HG03045 (cell line): ENCODE results near the gene TUBB2B.

Experiments
- ATAC-seq: cut with Tn5 transposase; IDR thresholded peaks from one replicate; pipeline ENCODE4 v1.9.1; 2021; ENCODE audit warnings: mild to moderate bottlenecking, moderate library complexity; ENCODE audit not compliant: unreplicated experiment

The TUBB2B gene

DNA sequence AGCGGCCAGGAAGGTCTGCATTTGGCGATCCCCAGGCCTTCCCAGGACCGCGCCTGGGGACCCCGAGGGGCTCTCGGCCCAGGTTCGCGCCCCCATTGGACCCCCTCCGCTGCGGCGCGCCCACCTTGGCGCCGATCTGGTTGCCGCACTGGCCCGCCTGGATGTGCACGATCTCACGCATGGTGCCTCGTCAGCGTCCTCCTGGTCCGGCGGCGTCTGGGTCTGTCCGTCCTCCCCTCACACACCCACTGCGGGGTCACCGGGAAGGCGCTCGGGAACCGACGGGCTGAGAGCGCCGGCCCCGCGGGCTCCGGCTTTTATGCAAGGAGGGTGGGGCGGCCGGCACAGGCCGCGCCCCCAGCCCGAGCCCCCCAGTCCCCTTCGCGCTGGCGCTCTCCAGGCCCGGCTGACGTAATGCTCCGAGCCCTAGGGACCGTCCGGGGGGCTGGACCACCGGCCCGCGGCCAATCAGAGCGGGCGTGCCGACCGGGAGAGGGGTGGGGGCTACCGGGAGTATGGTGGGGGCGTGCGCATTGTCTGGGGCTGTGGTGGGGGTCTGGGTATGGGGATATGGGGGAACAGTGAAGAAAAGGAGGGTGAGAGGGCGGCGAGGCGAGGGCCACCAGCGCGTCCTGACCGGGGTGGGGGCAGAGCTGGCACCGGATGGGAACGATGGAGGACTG lies at the start of gene TUBB2B:
TUBB2B (minus strand) TSS at position 291 of the 683 bp plus-strand sequence; CDS start at position 181, 110 bp downstream.
- no peak for ATAC-seq

DNA sequence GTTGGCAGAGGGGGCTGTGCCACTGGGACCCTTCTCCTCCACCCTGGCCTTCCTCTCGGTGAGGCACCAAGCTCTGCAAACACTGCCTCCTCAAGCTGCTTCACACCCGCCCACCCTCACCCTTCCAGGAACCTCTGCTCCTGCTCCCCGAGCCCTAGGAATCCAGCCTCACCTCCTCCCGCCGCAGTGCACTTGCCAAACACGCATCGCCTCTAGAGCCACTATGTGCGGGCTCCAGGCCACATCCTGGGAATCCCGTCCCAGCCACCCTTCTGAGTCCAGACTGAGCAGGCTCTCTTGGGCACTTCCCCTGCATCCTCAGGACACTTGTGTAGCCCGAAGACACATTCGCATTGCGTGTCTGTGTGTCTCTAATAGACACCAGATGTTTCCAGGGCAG lies 49.8 kb upstream of the TUBB2B start:
- ATAC-seq: no peak

DNA sequence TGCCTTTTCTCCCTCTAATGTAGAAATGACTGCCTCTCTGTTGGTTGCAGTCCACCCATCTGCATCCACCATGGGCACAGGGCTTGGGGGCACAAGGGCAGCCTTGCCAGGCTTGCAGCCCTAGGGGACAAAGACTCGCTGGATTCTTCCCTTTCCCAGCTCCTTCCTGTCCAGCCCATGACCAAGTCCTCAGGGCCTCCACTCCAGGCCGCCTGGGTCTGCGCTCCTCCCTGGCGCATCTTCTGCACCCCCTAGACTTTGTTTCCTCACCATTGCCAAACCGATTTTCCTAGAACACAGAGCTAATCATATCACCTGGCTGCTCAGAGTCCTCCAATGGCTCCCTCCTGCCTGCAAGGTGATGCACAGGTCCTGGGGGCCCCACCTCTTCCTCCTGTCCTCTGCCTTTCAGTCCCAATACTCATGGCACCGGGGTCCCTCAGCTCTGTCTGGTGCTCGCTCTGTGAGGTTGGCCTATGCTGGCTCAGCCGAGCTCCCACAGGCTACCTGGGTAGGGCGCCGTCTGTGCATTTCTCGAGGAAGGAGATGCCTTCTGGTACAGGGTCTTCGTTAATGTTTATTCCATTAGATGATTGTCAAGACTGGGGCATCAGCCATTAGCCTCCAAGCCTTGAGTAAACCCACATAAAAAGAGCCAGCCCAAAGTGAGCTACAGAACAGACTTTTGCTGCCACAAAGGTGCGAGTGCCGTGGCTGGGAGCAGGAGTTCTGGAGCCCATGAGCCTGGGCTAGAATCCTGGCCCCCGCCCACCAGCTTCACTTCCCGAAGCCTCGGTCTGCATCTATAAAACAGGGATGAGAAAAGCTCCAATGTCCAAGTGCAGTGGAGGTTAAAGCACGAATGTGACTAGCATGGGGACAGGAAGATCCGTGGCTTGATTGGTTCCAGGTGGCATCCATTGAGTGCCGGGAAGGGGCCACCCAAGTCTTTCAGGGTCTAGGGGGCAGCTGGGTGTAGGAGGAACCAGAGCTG lies 49.0 kb upstream of the TUBB2B start:
- ATAC-seq: no peak

DNA sequence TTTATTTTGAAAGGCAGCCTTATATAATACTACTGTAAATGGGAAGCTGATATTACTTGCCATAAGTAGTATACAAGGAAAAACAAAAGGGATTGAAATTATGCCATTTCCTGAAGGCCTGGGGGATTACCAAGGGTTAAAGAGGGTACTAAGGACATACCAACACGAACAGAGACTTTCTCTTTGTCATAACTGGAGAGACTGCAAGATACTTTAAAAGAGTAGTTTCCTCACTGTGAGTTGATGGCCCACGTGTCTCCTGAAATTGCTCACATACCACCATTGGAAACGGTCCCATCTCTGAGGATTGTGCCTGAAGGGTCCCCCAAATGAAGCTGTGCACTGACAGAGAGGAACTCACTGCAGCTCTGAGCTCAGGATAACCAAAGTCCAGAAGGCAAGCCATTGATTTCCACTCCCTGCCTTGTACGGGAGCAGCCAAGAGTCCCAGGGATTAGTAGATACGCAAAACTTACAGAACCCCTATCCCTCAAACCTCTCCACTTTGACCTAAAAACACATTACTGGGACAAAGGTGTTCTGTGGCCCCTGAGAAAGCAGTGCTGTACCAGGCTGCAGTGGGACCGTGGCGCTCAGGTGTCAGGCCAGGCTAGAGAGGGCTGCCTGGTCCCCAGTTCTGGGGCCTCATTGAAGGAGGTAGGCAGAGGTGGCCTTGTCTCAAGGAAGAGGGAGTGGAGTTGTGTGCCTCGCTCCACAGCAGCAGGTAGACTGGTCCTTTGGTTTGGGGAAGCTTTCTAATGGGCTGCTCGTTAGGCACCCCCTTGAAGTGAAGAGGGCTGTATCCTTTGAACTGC lies 46.5 kb upstream of the TUBB2B start:
- ATAC-seq: no peak

DNA sequence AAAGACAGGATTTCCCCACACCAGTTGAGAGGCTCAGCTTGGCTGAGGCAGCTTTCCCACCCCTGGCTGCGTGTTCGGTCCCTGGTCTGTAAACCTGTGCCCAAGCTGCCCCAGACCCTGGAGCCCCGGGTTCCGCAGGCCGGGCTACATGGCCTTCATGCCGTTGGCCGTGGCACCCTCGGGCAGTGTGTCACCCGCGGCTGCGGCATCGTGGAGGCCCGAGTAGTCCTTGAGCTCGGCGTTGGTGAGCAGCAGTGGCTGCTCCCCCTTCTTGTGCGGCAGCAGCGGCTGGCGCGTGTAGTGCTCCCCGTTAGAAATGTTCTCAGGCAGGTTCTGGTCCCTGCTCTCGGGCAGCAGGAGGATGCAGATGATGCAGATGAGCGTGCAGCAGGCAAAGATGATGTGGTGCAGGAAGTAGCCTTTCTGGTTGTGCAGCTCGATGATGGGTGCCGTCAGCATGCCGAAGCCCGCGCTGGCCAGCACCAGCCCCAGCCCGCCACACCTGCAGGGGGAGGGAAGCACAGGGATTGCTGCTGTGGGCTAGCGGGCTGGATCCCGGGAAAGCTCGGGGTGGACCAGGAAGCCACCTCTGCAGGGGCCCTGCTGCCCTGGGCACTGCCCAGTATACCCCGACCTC lies 45.6 kb upstream of the TUBB2B start:
- no peak for ATAC-seq

DNA sequence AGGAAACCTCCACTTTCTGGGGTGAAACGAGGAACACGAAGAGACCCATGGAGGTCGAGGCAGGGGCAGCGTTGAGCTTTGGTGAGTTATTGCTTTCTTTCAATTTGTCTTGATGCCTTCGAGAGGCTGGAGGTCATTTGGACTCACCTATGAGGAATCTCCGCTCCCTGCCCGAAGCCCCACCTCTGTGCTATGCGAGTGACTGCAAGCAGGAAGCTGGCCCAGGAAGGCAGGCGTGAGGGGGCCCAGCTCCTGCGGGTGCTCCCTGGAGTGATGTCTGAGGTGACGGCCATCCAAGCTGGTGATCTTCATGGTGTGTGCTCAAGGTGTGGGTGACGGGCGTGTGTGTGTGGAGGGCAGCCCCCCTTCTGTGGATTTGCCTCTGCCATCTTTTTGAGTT lies 44.3 kb upstream of the TUBB2B start:
- no peak for ATAC-seq

DNA sequence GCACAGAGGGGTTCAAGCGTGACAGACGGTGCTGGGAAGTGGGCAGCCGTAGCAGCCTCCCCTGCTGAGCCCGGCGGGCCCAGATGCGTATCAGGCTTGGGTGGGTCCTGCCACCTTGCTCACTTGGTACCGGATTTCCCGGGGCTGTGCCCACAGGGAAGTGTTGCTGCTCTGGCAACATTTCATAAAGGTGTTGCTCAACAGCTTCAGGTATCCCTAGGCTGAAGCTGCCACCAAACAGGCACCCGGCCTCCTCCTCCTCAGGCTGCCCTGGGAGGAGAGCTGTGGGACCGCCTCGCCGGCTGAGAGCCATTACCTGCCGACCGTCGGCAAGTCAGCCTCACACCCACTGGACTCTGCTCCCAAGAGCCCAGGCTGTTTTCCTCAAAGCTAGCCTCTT lies 42.8 kb upstream of the TUBB2B start:
- no peak for ATAC-seq

DNA sequence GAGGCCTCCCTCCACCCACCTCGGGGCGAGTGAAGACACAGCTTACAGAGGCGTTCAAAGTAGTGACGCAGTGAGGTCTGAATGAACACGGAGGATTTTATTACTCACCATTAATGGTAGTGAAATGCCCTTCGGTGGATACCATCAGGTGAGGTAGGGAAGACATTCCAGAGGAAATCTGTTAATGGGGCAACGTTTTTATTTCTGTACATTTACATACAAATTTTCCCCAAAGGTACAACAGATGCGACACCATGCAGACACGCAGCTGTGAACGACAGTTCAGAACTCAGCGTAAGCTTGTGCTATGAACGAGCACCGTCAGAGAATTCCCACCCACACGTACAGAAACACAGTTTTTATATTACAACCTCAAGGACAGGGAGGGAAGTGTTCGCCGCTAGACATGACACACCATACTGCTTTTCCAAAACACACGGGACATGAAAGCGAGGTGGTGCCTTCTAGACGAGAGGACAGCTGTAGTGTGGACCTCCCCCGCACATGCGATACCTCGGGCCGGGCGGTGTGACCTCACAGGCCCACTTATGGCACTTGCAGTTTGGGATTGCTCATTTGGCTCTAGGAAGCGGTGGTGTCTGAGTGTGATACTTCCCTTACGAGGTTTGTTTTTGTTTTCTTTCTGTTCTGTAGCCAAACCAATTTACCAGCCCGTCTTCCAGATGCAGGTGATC lies 42.0 kb upstream of the TUBB2B start:
- no peak for ATAC-seq

DNA sequence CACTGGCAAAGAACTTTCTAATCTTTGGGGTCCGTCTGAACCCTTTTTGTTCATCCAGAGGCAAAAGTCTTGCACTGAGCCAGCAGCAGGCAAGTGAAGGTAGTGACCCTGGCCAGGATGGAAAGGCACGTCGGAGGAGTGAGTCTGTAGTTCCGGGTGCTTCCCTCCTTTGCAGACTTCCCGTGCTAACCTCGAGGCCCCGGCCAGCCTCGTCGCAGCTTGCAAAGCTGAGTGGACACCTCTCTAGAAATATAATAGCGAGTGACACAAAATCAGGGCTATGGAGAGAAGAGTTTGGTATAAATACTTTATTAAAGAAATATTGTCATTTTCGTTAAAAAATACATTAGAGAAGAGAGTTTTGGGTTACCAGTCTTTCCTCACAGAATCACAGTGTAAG lies 41.2 kb upstream of the TUBB2B start:
- no peak for ATAC-seq

DNA sequence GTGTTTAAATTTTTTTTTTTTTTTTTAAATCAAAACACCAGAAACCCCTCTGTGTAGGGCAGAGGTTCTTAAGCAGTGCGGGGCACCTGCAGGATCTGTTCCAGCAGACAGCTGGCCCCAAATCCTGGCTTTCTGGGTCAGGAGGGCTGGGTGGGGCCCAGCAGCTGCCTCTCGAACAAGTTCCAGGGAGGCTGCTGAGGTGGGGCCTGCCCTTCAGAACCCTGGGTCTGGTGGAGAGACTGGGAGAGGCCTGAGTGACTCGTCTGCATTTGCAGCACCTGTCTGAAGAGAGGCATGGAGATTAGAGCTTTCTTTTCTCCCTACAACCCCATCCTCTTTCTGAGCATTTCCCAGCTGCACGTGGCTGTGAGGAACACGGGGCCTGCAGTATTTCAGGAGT lies 39.7 kb upstream of the TUBB2B start:
- ATAC-seq: no peak

DNA sequence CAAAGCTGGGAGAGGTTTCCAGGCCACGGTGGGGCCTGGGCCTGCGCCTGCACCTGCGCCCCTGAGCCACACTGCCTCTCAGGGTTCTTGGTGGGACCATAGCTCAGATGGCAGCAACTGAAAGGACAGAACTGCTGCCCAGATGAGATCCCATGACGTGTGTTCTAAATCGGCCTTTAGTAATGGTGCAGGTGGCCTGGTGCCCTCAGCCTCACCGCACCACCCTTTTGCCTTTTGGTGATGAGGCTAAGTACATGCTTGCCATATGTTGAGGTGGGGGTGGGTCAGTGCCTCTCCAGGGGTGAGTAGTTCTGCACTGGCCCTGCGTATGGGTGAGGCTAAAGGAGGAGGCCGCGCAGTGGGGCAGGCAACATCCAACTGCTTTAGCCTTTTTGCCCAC lies 38.7 kb upstream of the TUBB2B start:
- no peak for ATAC-seq

DNA sequence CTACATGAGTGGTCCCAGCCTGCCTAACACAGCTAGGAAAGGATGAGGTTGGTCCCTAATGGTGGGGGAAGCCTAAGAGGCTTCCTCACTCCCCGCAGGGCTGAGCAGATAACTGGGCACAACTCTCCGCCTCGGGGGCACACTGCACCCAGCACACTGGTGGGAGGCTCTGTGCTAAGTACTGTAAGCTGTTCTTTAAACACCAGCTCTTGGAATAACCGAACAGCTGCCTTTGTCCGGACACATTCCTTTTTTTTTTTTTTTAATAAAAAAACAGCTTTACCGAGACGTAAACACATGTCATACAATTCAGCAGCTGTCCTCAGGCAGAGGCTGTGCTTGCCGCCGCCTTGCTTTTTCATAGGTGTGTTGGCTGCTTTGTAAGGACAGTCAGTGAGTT lies 38.2 kb upstream of the TUBB2B start:
- no peak for ATAC-seq

DNA sequence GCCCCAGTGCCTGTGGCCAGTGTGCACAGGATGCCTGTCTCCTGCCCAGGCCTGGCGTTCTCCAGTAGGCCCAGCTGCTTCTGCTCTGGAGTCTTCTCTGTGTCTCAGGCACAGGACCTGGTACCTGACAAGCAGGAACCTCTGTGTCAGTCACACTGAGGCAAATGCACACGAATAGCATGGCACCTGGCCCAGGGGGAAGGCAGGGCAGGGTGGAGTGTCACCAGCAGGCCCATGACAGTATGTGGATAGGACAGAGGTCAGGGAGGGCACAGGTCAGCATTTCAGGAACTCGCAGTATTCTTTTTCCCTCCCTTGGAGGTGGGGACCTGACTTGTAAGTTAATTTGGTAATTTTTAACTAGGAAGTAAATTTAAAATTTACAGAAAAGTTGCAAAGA lies 36.9 kb upstream of the TUBB2B start:
- ATAC-seq: no peak

DNA sequence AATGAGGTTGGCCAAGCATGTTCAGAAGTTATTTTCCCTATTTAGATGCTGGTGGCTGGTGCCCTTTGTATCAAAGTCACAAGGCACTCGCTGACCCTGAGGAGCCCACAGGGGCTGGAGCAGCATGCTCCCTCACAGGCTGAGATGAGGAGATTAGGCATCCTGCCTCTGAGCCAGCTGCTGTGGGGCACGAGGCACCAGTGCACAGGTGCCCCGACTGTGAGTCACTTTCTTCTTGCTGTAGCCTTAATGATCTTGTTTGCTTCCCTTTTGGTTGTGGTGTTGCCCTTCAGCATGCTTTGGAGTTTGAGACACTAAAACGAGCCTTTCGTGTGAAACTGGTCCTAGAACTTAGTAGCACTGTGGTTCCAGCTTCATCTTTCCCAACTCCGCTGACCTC lies 35.6 kb upstream of the TUBB2B start:
- ATAC-seq: no peak

DNA sequence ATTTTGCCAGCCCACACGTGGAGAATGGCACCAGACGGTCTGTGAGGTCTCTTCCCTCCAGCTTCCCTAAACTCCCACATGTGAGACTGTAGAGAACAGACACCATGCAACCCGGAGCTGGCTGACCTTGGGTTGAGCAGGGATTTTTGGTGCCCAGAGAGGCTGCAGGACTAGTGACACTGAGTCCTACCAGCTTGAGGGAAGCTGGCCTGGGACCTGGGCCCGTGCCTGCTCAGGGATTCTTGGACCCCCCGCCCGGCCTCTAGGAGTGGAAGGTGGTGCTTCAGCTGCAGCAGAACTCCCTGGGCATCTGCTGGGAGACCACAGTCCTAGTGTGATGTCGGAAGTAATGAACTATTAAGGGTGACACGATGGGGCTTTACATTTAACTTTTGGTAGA lies 34.5 kb upstream of the TUBB2B start:
- no peak for ATAC-seq

DNA sequence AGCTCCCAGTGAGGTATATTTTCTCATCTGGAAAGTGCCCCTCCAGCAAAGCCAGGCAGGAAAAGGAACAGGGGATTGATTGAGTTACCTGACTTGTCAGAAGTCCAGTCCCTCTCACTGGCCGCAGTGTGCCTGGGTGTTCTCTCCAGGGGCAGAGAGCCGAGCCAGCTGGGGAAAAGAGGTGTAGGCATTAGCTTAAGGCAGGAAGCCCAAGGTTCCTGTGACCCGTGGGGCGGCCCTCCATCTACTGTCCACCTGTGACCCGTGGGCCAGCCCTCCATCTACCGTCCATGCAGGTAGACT lies 34.0 kb upstream of the TUBB2B start:
- no peak for ATAC-seq

DNA sequence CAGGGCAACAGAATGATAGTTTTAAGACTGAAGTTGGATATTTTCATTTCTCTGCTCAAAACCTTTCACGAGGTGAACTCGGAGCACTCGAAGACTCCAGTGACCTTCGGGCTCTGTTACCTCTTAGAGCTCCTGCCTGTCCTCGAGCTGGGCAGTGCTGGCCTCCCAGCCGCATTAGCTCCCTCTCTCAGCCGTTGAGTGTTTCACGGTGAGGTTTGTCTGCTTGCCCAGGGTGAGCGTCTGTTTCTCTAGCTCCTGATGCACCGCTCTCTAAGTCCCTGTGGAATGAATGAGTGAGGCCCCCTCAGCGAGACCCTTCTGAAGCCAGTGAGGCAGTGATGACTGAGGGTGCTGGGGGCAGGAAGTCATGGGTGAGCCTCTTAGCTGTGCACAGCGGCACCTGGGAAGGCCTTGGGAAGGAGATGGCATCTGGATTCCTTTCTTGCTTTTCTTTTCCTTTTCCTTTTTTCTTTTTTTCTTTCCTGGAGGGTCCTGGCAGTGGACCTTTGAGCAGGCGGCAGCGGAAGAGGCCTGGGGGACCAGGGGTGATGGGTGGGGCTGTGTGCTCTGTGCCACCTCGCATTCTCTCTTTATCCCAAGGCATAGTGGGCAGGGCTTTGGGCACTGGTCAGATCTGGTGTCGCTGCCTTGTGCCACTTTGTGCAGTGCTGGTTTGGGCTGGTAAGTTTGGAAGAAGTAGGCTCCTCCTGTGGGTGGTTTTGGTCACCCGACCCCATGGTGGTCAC lies 33.5 kb upstream of the TUBB2B start:
- no peak for ATAC-seq

DNA sequence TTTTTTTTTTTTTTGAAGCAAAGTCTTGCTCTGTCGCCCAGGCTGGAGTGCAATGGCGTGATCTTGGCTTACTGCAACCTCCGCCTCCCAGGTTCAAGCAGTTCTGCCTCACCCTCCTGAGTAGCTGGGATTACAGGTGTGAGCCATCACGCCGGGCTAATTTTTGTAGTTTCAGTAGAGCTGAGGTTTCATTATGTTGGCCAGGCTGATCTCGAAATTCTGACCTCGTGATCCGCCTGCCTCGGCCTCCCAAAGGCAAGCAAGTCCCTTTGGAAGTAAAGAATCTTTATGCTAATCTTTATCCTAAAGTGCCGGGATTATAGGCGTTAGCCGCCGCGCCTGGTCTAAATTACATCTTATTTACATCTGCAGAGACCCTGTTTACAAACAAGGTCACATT lies 32.8 kb upstream of the TUBB2B start:
- no peak for ATAC-seq

DNA sequence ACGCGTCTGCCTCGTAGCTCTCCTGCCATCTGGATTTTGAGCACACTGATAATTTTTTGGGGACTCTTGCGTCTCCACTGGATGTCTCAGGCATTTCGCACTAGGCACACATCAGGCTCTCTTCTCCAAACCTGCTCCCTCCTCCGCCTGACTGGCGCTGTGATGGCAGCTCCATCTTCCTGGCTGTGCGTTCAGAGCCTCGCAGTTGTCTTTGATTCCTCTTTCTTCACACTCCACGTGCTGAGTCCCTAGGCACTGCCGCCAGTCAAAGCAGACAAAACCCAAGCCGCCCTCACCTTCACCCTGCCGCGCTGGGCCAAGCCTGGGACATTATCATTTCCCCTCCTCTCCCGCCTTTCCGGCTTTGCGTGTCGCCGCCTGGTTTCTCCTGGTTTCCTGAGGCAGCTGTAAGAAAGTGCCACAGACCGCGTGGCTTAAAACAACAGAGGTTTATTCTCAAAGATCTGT lies 32.1 kb upstream of the TUBB2B start:
- peak; percentile 33 for ATAC-seq
